ENCODE results near the gene SYNGR1. TPM values are rescaled to one million over a fixed set of nuclear protein-coding genes. Genes with fewer than 3 reads are reported as not detected.
"Not testable (repeated sequence)": the region's sequence is repeated elsewhere in the genome, so short reads cannot be mapped to it uniquely, and the experiment has no call there.

Gene SYNGR1
- total RNA-seq, 2 experiments from 2014 or later: 4.2 to 16.0 TPM

DNA sequence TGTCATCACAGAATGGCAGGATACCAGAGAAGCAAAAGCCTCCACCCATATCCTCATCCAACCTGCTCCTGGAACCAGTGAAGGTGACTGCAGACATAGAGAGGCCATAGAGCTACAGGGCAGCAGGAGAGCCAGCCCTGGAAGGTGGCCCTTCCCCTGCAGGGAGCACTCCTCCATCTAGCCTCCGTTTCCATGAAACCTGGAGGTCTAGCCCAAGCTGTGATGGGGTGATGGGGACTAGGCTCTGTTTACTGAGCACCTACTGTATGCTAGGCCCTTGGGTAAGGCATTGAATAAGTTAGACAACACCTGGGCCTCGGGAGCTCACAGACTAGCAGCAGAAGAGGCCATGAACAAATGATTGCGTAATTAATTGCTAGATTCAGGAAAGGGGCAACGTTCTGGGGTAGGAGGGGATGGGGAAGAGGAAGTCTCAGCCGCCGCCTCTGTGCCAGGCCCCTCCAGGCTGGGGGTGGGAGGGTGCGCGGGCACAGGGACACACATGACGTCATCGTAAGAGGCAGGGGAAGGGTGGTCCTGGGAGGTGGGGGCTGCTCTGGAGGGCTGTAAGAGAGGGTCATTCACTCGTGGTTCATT is 784 bp upstream of the SYNGR1 start:
- CTCF ChIA-PET: interaction anchor here (0.7 to 1.6 kb wide), 7 partner anchors 14 to 427 kb away, joined by 3 to 6 read pairs (median 4); partner anchors contain the start of gene TAB1
- peak overlapping the region; percentile 70 for H3K4me3 Mint-ChIP-seq
- no peaks in the 10 kb centered on the region for H3K36me3 Mint-ChIP-seq
- ATAC-seq: no peak
- H3K9me3 Mint-ChIP-seq (ENCODE audit: low read depth): no peaks in the 10 kb centered on the region
- peaks cover 31% of the 10 kb centered on the region for H3K4me1 Mint-ChIP-seq
- H3K27me3 Mint-ChIP-seq: peaks cover 39% of the 10 kb centered on the region
- peak overlapping the region; percentile 71 for H3K27ac Mint-ChIP-seq
- no peak for DNase-seq

DNA sequence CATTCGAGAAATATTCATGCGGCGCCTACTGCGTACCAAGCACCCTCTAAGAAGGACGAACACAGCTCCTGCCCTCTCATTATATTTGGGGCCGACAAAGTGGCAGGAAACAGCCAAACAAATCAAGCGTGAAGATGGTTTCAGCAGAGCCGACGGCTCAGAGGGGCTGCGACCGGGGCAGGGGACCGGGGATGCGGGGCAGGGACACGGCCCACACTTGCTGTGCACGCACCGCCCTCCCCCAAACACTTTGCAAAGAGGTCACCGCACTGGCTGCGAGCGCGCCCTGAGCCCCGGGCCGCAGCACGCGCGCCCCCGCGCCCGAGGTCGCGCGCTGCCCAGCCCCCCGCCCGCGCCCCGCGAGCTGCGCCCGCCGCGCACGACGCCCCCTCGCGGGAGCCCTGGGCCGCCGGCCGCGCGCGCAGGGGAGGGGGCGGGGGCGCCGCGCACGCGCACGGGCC is 255 bp upstream of the SYNGR1 start:
- H3K27ac Mint-ChIP-seq: peak overlapping the region; percentile 71
- CTCF ChIA-PET: interaction anchor here (0.7 to 1.6 kb wide), 7 partner anchors 14 to 428 kb away, joined by 3 to 6 read pairs (median 4); partner anchors contain the start of gene TAB1
- peak; percentile 45 for DNase-seq
- peaks cover 31% of the 10 kb centered on the region for H3K4me1 Mint-ChIP-seq
- H3K4me3 Mint-ChIP-seq: peak overlapping the region; percentile 70
- peaks cover 34% of the 10 kb centered on the region for H3K27me3 Mint-ChIP-seq
- no peaks in the 10 kb centered on the region for H3K9me3 Mint-ChIP-seq (ENCODE audit: low read depth)
- H3K36me3 Mint-ChIP-seq: no peaks in the 10 kb centered on the region
- ATAC-seq: peak; percentile 40

DNA sequence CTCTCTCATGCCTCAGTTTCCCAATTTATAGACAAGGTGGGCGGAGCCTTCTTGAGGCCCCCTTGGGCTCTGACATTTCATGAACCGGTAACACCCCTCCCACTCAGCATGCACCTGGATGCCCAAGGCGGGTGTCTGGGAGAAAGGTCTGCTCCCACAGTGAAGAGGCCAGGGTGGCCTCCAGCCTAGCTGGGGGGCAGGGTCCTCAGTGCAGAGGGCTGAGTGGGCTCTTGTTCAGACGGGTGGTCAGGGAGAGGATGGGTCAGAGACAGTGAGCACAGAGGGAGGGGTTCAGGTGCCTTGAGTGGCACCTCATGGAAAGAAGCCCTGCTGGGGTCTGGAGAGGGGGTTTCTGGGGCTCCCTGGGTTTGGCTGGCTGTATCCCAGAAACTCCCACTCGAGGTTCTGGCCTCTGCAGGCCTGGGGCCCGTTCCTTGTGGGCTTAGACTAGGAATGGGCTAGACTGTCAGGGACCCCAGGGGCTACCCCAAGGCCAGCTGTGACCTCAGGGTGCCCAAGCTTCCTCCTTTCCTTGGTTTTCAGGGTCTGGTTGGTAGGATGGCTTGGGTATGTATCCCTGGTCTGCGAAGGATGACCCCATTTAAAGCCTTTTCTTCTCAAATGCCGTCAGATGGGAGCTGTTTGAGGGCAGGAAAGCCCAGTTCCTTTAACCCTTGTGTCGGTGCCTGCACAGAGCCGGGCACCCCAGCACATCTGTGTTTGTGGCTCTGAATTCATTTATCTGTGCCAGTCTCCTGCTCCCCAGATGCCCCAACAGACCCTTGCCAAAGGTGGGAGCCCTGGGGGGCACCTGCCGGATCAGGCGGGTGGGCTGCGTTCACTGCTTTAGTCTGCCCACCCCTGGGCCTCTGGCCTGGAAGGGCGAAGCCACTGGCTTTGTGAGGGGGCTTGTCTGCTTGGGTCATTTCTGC is 1.2 kb downstream of the SYNGR1 start:
- H3K4me3 Mint-ChIP-seq: peak overlapping the region; percentile 72
- H3K9me3 Mint-ChIP-seq (ENCODE audit: low read depth): no peaks in the 10 kb centered on the region
- DNase-seq (no peak), ATAC-seq (peak; percentile 11)
- no peaks in the 10 kb centered on the region for H3K36me3 Mint-ChIP-seq
- H3K27ac Mint-ChIP-seq: peak overlapping the region; percentile 81
- H3K27me3 Mint-ChIP-seq: peaks cover 31% of the 10 kb centered on the region
- CTCF ChIA-PET: interaction anchor here (1.0 to 3.3 kb wide), 8 partner anchors 8 to 180 kb away, joined by 3 to 16 read pairs (median 6); partner anchors contain the start of gene TAB1
- peaks cover 31% of the 10 kb centered on the region for H3K4me1 Mint-ChIP-seq

DNA sequence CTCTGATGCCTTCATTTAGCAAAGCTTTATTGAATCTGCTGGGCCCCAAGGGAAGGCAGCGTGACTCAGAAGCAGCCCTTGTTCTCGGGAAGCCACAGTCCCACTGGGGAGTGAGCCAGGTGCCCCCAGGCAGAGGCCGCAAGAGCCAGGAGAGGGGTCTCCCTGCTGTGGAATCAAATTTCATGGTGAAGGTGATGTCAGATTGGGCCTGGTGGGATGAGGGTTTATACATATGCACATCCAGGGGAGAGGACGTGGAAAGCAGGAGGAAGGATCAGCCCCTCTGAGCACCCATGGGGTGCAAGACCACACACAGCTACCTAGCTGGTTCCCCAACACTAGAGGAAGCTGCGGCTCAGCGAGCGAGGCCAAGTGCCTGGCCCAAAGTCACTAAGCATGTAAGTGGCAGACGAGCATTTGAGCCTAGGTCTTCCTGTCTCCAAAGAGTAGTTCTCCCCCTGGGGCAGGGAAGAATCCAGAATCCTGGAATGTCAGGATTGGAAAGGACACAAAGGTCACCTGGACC is 2.0 kb downstream of the SYNGR1 start:
- CTCF ChIA-PET: interaction anchor here (1.0 to 3.3 kb wide), 8 partner anchors 9 to 181 kb away, joined by 3 to 16 read pairs (median 6); partner anchors contain the start of gene TAB1
- ATAC-seq: peak; percentile 74
- Mint-ChIP-seq H3K9me3 (ENCODE audit: low read depth) (no peaks in the 10 kb centered on the region), H3K4me3 (peak overlapping the region; percentile 72), H3K27me3 (peaks cover 27% of the 10 kb centered on the region), H3K27ac (peak overlapping the region; percentile 81), H3K4me1 (peaks cover 31% of the 10 kb centered on the region), H3K36me3 (no peaks in the 10 kb centered on the region)
- DNase-seq: peak; percentile 79

DNA sequence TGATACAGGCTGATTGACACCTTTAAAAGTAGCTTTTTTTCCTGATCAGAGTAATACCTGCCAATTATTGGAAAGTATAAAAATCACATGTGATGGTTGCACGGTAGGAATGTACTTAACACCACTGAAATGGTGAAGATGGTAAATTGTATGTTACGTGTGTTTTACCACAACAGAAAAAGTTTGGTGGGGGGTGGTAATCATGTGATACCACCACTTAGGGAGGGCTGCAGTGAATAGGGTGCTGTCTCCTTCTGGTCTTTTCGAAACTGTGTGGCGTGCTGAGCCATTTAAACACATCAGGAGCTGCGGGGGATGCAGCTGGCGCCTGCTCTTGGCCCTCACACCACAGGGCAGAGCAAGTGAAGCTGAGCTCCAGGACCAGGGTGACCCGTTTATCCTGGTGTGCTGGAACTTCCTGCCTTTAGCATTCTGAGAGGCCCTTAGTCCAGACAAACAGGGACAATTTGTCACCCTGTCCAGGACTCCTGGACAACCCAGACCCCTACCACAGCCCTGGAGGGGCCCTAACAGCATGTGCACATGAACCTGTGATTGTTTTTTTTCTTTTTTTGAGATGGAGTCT is 2.6 kb downstream of the SYNGR1 start:
- H3K36me3 Mint-ChIP-seq: no peaks in the 10 kb centered on the region
- peak overlapping the region; percentile 72 for H3K4me3 Mint-ChIP-seq
- DNase-seq (no peak), ATAC-seq (no peak)
- H3K9me3 Mint-ChIP-seq (ENCODE audit: low read depth): no peaks in the 10 kb centered on the region
- H3K4me1 Mint-ChIP-seq: peaks cover 31% of the 10 kb centered on the region
- CTCF ChIA-PET: interaction anchor here (1.3 to 3.3 kb wide), 6 partner anchors 9 to 181 kb away, joined by 3 to 16 read pairs (median 9); partner anchors contain the start of gene TAB1
- H3K27ac Mint-ChIP-seq: peak overlapping the region; percentile 81
- H3K27me3 Mint-ChIP-seq: peaks cover 26% of the 10 kb centered on the region

DNA sequence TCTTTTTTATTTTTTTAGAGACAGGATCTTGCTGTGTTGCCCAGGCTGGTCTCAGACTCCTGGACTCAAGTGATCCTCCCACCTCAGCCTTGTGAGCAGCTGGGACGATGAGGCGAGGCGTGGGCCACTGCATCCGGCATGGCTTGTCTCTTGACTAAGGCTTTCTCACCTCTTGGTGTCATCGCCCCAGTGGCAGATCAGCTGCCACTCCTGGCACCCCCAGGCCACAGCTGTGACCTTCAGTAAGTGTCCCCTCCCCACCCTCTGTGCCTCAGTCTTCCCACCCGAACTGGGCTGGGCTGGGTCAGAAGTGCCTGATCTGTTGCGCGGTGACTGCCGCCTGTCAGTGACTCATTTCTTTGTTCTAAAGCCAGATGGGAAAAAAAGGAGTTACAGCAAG is 3.6 kb downstream of the SYNGR1 start:
- DNase-seq (no peak), ATAC-seq (no peak)
- Mint-ChIP-seq H3K9me3 (ENCODE audit: low read depth) (no peaks in the 10 kb centered on the region), H3K4me3 (no peak overlapping the region), H3K27me3 (peaks cover 24% of the 10 kb centered on the region), H3K4me1 (peaks cover 31% of the 10 kb centered on the region), H3K27ac (no peak overlapping the region), H3K36me3 (no peaks in the 10 kb centered on the region)
- CTCF ChIA-PET: interaction anchor here (0.6 to 3.3 kb wide), 5 partner anchors 8 to 1869 kb away, joined by 3 to 16 read pairs (median 3); partner anchors contain the start of gene TAB1

DNA sequence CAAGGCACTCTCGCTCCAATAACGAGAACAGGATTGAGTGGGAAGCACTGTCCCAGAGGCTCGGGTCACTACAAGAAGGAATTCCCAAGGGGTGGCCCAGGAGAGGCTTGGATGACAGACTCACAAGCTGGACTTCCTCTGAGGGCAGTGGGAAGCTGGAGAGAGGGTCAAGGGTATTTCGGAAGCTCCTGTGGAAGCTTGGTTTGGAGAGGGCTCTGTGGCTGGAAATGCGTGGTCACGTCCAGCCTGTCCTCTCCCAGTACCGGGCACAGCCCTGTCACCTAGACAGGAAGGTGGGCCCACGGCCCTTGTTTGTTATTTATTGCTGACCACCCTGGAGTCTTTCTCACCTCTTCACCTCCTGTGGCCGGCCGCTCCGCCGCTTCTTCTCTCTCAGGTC is 5.3 kb downstream of the SYNGR1 start:
- CTCF ChIA-PET: no interaction called here
- Mint-ChIP-seq H3K36me3 (no peaks in the 10 kb centered on the region), H3K9me3 (ENCODE audit: low read depth) (no peaks in the 10 kb centered on the region), H3K27ac (no peak overlapping the region), H3K4me1 (peaks cover 25% of the 10 kb centered on the region), H3K4me3 (no peak overlapping the region), H3K27me3 (peaks cover 14% of the 10 kb centered on the region)
- ATAC-seq: no peak
- DNase-seq: no peak

DNA sequence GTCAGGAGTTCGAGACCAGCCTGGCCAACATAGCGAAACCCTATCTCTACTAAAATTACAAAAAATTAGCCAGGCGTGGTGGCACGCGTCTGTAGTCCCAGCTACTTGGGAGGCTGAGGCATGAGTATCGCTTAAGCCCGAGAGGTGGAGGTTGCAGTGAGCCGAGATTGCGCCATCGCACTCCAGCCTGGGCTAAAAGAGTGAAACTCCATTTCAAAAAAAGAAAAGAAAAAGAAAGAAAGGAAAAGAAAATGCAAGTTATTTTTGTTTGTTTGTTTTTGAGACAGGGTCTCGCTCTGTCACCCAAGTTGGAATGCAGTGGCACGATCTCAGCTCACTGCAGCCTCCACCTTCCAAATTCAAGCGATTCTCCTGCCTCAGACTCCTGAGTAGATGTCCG is 6.0 kb downstream of the SYNGR1 start:
- DNase-seq; H3K27me3 Mint-ChIP-seq; ATAC-seq; H3K4me3 Mint-ChIP-seq; H3K27ac Mint-ChIP-seq; CTCF ChIA-PET; H3K9me3 Mint-ChIP-seq (ENCODE audit: low read depth); H3K36me3 Mint-ChIP-seq: not testable (repeated sequence)
- peaks cover 20% of the 10 kb centered on the region for H3K4me1 Mint-ChIP-seq

DNA sequence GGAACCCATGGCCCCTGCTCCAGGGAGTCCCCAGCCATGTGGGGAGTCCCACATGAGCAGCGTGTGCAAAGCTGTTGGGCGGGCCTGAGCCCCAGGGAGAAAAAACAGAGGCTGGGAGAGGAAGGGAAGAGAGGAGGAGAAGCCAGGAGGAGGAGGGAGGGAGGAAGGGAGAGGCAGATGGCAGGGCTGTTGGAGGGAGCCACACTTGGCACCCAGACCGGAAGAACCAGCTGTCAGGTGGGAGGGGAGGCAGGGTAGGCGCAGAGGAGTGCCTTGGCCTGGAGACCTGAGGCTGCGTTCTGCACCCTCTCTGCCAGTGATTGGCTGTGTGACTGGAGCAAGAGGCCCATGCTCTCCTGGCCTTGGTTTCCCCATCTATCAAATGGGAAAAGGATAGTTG is 6.7 kb downstream of the SYNGR1 start:
- no peak overlapping the region for H3K4me3 Mint-ChIP-seq
- peaks cover 5% of the 10 kb centered on the region for H3K27me3 Mint-ChIP-seq
- H3K27ac Mint-ChIP-seq: no peak overlapping the region
- ATAC-seq (no peak), DNase-seq (no peak)
- CTCF ChIA-PET: no interaction called here
- no peaks in the 10 kb centered on the region for H3K36me3 Mint-ChIP-seq
- no peaks in the 10 kb centered on the region for H3K9me3 Mint-ChIP-seq (ENCODE audit: low read depth)
- peaks cover 16% of the 10 kb centered on the region for H3K4me1 Mint-ChIP-seq

DNA sequence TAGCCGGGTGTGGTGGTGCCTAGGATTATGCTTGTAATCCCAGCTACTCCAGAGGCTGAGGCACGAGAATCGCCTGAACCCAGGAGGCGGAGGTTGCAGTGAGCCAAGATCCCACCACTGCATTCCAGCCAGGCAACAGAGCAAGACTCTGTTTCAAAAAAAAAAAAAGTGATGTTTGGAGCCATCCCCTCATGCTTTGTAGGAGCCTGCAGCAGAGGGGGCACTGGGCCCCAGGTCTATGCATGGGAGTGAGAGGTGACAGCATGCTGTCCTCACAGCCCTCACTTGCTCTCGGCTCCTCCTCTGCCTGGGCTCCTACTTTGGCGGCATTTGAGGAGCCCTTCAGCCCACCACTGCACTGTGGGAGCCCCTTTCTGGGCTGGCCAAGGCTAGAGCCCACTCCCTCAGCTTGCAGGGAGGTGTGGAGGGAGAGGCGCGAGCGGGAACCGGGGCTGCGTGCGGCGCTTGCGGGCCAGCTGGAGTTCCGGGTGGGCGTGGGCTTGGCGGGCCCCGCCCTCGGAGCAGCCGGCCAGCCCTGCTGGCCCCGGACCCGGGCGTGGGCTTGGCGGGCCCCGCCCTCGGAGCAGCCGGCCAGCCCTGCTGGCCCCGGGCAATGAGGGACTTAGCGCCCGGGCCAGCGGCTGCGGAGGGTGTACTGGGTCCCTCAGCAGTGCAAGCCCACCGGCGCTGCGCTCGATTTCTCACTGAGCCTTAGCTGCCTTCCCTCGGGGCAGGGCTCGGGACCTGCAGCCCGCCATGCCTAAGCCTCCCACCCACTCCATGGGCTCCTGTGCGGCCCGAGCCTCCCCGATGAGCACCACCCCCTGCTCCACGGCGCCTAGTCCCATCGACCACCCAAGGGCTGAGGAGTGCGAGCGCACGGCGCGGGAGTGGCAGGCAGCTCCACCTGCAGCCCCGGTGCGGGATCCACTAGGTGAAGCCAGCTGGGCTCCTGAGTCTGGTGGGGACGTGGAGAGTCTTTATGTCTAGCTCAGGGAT is 7.6 kb downstream of the SYNGR1 start:
- H3K27ac Mint-ChIP-seq; ATAC-seq; H3K4me1 Mint-ChIP-seq; H3K4me3 Mint-ChIP-seq; H3K36me3 Mint-ChIP-seq; H3K9me3 Mint-ChIP-seq (ENCODE audit: low read depth); H3K27me3 Mint-ChIP-seq; DNase-seq: not testable (repeated sequence)
- CTCF ChIA-PET: interaction anchor here (0.6 kb wide), 1 partner anchor 13 kb away, joined by 3 read pairs; no protein-coding TSS in a partner anchor

DNA sequence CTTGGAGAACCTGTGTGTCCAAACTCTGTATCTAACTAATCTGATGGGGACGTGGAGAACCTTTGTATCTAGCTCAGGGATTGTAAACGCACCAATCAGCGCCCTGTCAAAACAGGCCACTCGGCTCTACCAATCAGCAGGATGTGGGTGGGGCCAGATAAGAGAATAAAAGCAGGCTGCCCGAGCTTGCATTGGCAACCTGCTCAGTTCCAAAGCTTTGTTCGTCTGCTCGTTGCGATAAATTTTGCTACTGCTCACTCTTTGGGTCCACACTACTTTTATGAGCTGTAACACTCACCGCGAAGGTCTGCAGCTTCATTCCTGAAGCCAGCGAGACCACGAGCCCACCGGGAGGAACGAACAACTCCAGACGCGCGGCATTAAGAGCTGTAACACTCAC is 8.4 kb downstream of the SYNGR1 start:
- ATAC-seq; H3K9me3 Mint-ChIP-seq (ENCODE audit: low read depth); H3K4me1 Mint-ChIP-seq; H3K36me3 Mint-ChIP-seq; H3K27me3 Mint-ChIP-seq; H3K4me3 Mint-ChIP-seq; H3K27ac Mint-ChIP-seq; DNase-seq: not testable (repeated sequence)
- CTCF ChIA-PET: interaction anchor here (0.5 to 1.8 kb wide), 3 partner anchors 11 to 15 kb away, joined by 3 to 4 read pairs (median 3); no protein-coding TSS in a partner anchor

DNA sequence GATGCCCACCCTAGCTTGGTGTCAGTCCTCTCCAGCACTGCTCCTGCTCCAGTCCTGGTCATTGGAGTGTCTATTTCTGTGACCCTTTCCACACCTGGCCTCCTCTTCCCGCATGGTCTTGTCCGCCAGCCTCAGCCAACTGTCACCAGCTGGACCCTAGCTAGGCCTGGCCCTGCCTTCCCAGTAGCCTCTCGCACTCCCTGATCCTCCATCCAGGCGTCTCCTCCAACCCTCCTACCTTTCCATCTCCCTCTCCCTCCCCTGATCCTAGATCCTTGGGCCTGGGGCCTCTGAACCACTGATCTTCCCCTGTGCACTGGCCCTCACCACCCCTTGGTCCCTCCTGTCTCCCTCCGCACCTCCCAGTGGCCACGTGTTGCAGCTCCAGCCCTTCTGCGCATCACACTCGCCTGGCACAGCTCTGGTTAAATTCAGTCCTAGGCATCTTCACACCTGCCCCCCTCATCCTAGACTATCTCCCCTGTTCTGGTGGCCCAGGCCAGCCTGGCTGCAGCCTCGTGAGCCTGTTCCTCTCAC is 9.9 kb downstream of the SYNGR1 start:
- CTCF ChIA-PET: interaction anchor here (0.5 to 1.8 kb wide), 2 partner anchors 16 to 194 kb away, joined by 4 read pairs; no protein-coding TSS in a partner anchor
- no peak overlapping the region for H3K4me3 Mint-ChIP-seq
- H3K4me1 Mint-ChIP-seq: no peaks in the 10 kb centered on the region
- no peak overlapping the region for H3K27ac Mint-ChIP-seq
- no peaks in the 10 kb centered on the region for H3K27me3 Mint-ChIP-seq
- no peaks in the 10 kb centered on the region for H3K36me3 Mint-ChIP-seq
- no peak for ATAC-seq
- no peaks in the 10 kb centered on the region for H3K9me3 Mint-ChIP-seq (ENCODE audit: low read depth)
- DNase-seq: no peak
